ENCODE results near the gene RNF130.
"Not testable (repeated sequence)": the region's sequence is repeated elsewhere in the genome, so short reads cannot be mapped to it uniquely, and the experiment has no call there.

The RNF130 gene

GRCh38 chr5:179974246-179974945, 97.2 kb downstream of the RNF130 start:
- no peak for DNase-seq (ENCODE audit: low read depth in 2 of 2)

- DNase-seq (ENCODE audit: low read depth in 2 of 2) = no peak
Observed at GRCh38 chr5:179973391-179973790, 98.2 kb downstream of the RNF130 start.

- no peak for DNase-seq (ENCODE audit: low read depth in 2 of 2)
Observed at GRCh38 chr5:179969110-179969509, 102.4 kb downstream of the RNF130 start.

- no peak for DNase-seq (ENCODE audit: low read depth in 2 of 2)
Observed at GRCh38 chr5:179967489-179967888, 104.1 kb downstream of the RNF130 start.

- DNase-seq (ENCODE audit: low read depth in 2 of 2) = no peak
Observed at GRCh38 chr5:179964015-179964414, 107.5 kb downstream of the RNF130 start.

- DNase-seq (ENCODE audit: low read depth in 2 of 2) = no peak
Observed at GRCh38 chr5:179963375-179963774, 108.2 kb downstream of the RNF130 start.

GRCh38 chr5:179960204-179960831, 111.2 kb downstream of the RNF130 start:
- no peak for DNase-seq (ENCODE audit: low read depth in 2 of 2)

GRCh38 chr5:179959641-179960040, 111.9 kb downstream of the RNF130 start:
- DNase-seq (ENCODE audit: low read depth in 2 of 2) = no peak

- DNase-seq (ENCODE audit: low read depth in 2 of 2) = not testable (repeated sequence)
Observed at GRCh38 chr5:179959118-179959517, 112.4 kb downstream of the RNF130 start.

- no peak for DNase-seq (ENCODE audit: low read depth in 2 of 2)
Observed at GRCh38 chr5:179955630-179956029, 115.9 kb downstream of the RNF130 start.

GRCh38 chr5:179955062-179955461, 116.5 kb downstream of the RNF130 start:
- no peak for DNase-seq (ENCODE audit: low read depth in 2 of 2)

- DNase-seq (ENCODE audit: low read depth in 2 of 2) = no peak
Observed at GRCh38 chr5:179954434-179954833, 117.1 kb downstream of the RNF130 start.

GRCh38 chr5:179953987-179954386, 117.6 kb downstream of the RNF130 start:
- no peak for DNase-seq (ENCODE audit: low read depth in 2 of 2)

- no peak for DNase-seq (ENCODE audit: low read depth in 2 of 2)
Observed at GRCh38 chr5:179936976-179937681, 134.4 kb downstream of the RNF130 start.

- no peak for DNase-seq (ENCODE audit: low read depth in 2 of 2)
Observed at GRCh38 chr5:179930788-179931473, 140.6 kb downstream of the RNF130 start.

GRCh38 chr5:179927824-179928223, 143.7 kb downstream of the RNF130 start:
- DNase-seq (ENCODE audit: low read depth in 2 of 2) = no peak

- DNase-seq (ENCODE audit: low read depth in 2 of 2) = no peak
Observed at GRCh38 chr5:179926657-179927056, 144.9 kb downstream of the RNF130 start.

- DNase-seq (ENCODE audit: low read depth in 2 of 2) = no peak
Observed at GRCh38 chr5:179923436-179923835, 148.1 kb downstream of the RNF130 start.

GRCh38 chr5:179920175-179920574, 151.4 kb downstream of the RNF130 start:
- DNase-seq (ENCODE audit: low read depth in 2 of 2) = no peak

- no peak for DNase-seq (ENCODE audit: low read depth in 2 of 2)
Observed at GRCh38 chr5:179919487-179920060, 152.0 kb downstream of the RNF130 start.

- no peak for DNase-seq (ENCODE audit: low read depth in 2 of 2)
Observed at GRCh38 chr5:179918742-179919486, 152.6 kb downstream of the RNF130 start.

All from stimulated activated CD4-positive, alpha-beta T cell treated with anti-CD3 and anti-CD28 coated beads, Interleukin-4, amount 100 ng/mL, for 48 hours (primary cell).